ENCODE data around the gene SPOPL.

DNA sequence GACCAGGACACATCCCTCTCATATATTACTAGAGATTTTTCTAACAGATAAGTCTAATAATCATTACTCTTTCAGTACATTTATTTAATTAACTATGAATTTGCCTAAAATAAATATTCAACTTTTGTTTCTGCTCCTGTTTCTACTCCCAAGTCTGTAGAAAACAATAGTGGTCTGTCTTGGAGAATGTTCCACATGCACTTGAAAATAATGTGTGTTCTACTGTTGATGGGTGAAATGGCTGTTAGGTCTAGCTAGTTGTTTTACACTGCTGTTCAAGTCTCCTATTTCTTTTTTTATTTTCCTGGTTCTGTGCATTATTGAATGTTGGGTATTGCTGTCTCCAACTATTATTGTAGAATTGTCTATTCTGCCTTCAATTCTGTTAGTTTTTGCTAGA is 47.2 kb downstream of the SPOPL start:
- TF ChIP-seq, protein P1, sequence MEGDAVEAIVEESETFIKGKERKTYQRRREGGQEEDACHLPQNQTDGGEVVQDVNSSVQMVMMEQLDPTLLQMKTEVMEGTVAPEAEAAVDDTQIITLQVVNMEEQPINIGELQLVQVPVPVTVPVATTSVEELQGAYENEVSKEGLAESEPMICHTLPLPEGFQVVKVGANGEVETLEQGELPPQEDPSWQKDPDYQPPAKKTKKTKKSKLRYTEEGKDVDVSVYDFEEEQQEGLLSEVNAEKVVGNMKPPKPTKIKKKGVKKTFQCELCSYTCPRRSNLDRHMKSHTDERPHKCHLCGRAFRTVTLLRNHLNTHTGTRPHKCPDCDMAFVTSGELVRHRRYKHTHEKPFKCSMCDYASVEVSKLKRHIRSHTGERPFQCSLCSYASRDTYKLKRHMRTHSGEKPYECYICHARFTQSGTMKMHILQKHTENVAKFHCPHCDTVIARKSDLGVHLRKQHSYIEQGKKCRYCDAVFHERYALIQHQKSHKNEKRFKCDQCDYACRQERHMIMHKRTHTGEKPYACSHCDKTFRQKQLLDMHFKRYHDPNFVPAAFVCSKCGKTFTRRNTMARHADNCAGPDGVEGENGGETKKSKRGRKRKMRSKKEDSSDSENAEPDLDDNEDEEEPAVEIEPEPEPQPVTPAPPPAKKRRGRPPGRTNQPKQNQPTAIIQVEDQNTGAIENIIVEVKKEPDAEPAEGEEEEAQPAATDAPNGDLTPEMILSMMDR (conservative IDR thresholded peaks at IDR 0.05 in 1 of 2, IDR thresholded peaks at IDR 0.05 in 1 of 2; ENCODE audit: extremely low read depth in 1 of 2, insufficient read depth in 1 of 2, low read depth in 1 of 2, low read length in 2 of 2), result no peak
- TF ChIP-seq EZH2 (IDR thresholded peaks at IDR 0.05; ENCODE audit: borderline replicate concordance, low read length), result no peak

Measured in mammary epithelial cell (primary cell).